T47D (cell line): ENCODE data around the gene LRRC56.

ENCODE experiments used
- DNase-seq, 2 experiments: peaks; one replicate each; pipeline versions ENCODE4 v3.0.0 to v3.0.0-alpha.2; 2011 to 2012; ENCODE audit warnings: low read depth in 1 of 2, low spot score in 1 of 2
- JUND ChIP-seq: IDR thresholded peaks from 2 replicates; pipeline ENCODE4 v1.6.1; 2012; ENCODE audit warnings: low read depth
- in situ Hi-C: cut with HindIII; loops from 2 replicates; pipeline ENCODE4 v1.10.0; 2016; ENCODE audit warnings: low sequenced_read_pairs, low pct_unique_long_range_greater_than_20kb

The LRRC56 gene

DNA sequence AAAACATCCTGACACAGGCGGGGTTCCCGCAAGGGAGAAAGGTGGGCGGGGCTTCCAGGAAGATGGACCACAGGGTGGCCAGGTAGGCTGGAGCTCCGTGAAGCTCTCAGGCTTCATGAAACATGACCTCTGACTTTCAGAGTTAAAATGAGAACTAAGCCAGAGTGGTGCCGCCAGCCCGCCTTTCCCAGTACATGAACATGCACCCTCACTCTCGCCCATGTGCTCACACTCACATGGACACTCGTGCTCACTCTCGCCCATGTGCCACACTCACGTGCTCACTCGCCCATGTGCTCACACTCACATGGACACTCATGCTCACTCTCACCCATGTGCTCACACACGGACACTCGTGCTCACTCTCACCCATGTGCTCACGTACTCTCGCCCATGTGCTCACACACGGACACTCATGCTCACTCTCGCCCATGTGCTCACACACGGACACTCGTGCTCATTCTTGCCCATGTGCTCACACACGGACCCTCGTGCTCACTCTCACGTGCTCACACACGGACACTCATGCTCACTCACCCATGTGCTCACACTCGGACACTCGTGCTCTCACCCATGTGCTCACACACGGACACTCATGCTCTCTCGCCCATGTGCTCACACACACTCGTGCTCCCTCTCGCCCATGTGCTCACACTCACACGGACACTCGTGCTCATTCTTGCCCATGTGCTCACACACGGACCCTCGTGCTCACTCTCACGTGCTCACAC lies 40.3 kb upstream of the LRRC56 start:
- TF ChIP-seq JUND: no peak
- DNase-seq: no peak
- in situ Hi-C loops: no loop called here

DNA sequence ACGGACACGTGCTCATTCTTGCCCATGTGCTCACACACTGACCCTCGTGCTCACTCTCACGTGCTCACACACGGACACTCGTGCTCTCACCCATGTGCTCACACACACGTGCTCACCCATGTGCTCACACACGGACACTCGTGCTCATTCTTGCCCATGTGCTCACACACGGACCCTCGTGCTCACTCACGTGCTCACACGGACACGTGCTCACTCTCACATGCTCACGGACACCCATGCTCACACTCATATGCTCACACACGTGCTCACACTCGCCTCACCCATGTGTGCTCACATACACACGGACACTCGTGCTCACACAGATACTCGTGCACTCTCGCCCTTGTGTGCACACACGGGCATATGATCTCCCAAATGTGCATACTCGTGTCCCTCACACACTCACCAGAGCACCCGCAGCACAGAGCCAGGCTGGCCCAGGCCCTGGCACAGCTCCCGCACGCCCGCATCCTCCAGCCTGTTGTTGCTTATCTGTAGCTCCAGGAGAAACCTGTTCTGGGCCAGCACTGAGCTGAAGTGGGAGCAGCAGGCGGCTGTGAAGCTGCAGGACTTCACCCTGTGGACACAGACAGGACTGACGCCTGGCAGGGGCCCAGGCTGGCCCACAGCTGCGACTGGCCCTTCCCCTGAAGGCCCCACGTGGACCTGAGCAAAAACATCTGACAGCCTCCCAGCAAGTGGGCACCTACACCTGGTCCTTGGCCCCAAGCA lies 39.6 kb upstream of the LRRC56 start:
- TF ChIP-seq JUND: no peak
- DNase-seq: no peak
- in situ Hi-C loops: no loop called here

DNA sequence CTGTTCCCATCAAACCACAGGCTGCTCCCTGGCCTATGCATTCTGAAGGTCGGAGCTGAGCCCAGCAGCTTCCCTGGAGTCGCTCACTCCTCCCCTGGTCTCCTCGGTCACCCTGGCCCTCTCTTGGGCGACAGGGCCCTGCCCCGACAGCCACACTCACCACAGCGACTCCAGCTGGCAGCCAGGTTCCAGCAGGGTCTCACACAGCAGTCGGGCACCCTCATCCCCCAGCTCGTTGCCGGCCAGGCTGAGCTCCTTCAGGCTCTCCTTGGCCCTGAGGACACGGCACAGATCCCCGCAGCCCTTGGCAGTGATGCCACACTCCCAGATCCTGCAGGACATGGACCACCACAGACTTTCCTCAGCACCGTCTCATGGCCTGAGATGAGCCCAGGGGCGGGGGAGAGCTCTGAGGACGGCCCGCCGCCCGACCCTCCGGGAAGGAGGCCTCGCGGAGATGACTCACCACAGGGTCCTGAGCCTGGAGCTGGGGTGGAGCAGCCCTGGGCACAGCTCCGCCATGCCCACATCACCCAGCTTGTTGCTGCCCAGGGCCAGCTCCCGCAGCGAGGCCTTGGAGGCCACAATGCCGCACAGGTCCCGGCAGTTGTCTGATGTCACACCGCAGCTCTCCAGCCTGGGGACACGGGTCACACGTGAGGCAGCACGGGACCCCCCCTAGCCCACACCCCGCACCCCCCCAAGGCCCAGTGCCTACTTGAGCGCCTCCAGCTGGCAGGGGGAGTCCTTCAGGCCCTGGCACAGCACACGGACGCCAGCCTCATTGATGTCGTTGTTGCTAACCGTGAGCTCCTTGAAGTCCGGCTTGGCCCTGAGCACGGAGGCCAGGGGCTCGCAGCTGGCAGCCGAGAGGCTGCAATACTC lies 38.8 kb upstream of the LRRC56 start:
- no peak for TF ChIP-seq JUND
- no peak for DNase-seq
- in situ Hi-C loops: no loop called here

DNA sequence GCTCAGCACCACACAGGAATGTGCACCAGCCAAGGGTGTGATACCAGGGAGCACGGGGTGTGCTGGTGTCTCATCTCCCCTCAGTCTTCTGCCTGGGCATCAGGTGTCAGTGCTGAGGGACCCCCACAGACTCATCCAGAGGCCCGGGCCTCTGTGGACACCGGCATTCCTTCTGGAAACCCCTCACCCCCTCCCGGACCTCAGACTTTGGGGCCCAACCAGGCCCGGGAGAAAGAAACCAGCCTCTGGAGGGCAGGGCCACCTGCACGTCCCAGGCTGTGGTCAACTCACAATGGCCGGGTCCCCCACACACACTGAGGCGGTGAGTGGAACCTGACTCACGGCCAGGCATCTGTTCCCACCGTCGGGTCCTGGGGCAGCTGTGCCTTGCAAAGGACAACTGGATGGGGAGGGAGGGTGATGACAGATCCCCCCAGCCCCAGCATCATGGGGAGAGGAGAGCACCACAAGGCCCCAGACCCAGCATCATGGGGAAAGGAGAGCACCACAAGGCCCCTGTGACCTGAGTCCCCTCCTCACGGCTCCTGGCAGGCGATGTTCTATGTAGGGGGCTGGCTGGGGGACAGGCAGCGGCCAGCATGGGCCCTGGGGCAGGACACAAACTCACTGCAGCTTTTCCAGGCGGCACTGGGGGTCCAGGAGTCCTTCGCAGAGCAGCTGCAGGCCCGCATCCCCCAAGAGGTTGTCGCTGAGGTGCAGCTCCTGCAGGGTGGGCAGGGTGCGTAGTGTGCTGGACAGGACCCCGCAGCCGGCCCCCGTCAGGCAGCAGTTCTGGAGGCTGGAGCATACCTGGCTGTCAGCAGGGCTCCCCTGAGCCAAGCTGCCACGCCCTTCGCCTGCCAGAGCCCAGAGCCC lies 37.9 kb upstream of the LRRC56 start:
- DNase-seq: no peak
- in situ Hi-C loops: no loop called here
- TF ChIP-seq JUND: no peak

DNA sequence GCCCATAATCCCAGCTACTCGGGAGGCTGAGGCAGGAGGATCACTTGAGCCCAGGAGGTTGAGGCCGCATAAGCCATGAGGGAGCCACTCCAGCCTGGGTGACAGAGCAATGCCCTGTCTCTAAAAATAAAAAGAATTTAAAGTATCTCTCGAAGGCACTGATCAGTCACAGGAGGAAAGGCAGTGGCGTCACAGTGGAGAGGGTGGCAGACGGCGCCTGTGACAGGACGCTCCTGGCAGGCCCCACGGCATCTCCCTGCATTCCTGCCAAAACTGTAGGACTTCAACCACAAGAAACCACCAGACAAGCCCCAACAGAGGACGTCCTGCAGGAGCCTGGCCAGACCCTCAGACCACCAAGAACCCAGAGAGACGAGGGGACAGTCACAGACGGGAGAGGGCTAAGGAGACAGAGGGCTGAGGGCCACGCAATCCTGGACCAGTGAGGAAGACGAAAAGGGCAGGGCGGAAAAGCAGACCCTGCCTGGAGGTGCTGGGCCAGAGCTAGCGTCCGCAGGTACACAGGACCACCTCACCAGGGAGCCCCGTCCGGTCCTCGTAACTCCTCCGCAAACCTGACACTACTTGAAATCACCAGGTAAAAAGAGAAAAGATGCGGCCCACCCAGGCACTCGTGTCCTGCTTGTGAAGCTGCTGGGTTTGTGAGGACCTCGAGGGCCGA lies 36.2 kb upstream of the LRRC56 start:
- no peak for DNase-seq
- in situ Hi-C loops: no loop called here
- no peak for TF ChIP-seq JUND

DNA sequence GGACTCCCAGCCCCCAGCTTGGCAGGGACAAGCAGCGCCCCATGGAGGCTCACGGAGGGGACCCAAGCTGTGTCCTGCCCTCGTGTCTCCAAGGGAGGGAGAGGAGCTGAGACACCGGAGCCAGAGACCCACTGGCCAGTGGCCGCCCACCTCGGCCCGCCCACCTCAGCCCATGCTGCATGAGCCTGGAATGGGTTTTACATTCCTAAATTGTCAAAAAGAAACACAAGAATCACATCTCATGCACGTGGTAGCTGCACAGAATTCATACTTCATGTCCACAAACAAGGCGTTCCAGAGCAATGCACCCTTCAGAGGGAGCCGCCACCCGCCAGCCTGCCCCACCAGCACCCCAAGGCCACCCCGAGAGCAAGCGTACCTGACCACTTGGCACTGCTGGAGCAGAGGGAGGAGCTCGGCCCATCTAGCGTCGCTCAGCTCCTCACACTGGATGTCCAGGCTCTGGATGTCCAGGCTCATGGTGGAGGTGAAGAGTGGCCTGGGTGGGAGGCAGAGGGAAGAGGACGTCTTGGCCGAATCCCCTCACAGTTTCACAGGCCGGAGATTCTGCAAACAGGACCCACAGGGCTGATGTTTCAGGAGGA lies 35.5 kb upstream of the LRRC56 start:
- no peak for DNase-seq
- in situ Hi-C loops: no loop called here
- no peak for TF ChIP-seq JUND

DNA sequence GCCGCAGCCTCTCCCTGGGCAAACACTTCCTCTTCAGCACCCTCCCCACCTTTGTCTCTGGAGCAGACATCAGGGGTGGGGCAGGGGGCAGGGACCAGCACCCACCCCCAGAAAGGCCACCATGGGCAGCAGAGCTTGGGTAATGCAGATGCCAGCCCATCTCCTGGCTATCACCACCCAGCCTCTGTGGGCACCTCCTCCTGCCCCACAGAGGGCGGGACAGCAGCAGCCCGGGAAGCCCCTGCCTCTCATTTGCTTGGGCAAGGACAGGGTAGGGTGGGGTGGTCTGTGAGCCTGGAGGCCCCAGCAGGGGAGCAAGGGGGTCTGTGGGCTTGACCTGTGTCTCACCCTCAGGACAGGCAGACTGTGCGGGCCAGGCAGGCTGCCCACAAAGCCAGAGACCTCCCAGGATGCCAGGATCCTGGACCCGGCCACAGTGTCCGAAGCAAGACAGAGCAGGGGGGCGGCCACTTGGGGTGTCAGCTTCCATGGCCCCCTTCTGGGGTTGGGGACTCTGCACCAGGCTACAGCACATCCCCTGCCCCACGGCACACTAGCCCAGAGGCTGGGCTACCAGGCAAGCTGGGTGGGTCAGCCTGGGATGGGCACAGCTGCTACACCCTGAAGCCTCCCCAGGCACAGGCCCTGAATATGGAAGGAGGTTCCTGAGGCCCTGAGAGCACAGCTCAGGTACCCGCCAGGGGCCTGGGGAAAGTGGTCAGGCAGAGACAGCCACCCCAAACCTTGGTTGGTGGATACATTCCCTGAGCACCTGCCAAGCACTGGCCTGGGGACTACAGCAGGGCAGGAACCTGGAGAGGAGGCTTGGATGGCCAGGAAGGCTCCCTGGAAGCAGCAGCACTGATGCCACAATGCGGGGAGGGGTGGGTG lies 34.8 kb upstream of the LRRC56 start:
- DNase-seq: no peak
- TF ChIP-seq JUND: no peak
- in situ Hi-C loops: no loop called here

DNA sequence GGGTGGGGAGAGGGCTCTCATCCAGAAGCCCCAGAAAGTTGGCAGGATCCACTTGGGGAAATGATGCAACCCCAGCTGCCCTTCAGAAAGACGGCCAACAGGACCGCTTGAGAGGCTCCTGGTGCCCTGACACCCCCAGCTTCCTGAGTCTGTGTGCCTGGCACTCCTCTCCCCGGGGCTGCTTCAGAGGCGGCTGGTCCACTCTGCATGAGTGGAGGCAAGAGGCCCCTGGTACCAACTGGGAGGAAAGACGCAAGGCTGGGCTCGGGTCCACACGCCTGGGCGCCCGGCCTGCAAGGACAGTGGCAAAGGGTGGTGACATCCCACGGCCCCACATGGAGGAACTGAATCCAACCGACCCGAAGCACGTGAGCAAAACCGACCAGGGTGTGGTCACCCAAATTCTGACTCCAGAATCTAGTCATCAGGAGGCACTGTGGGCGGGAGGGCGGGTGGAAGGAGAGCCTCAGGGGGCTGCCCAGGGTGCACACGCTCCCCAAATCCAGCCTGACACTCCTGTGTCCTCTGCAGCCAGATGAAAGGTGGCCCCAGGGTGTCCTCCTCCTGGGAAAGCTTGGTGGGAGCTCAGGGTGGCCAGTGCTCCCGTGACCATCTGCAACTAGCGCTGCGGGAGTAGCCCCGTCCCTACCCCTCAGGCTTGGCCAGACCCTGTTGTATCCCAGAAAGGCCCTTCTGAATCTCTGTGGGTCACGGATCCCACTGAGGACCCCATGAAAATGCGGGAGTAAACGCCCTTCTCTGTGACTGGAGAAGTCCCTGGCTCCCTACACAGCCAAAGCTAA lies 33.9 kb upstream of the LRRC56 start:
- in situ Hi-C loops: no loop called here
- no peak for DNase-seq
- no peak for TF ChIP-seq JUND

DNA sequence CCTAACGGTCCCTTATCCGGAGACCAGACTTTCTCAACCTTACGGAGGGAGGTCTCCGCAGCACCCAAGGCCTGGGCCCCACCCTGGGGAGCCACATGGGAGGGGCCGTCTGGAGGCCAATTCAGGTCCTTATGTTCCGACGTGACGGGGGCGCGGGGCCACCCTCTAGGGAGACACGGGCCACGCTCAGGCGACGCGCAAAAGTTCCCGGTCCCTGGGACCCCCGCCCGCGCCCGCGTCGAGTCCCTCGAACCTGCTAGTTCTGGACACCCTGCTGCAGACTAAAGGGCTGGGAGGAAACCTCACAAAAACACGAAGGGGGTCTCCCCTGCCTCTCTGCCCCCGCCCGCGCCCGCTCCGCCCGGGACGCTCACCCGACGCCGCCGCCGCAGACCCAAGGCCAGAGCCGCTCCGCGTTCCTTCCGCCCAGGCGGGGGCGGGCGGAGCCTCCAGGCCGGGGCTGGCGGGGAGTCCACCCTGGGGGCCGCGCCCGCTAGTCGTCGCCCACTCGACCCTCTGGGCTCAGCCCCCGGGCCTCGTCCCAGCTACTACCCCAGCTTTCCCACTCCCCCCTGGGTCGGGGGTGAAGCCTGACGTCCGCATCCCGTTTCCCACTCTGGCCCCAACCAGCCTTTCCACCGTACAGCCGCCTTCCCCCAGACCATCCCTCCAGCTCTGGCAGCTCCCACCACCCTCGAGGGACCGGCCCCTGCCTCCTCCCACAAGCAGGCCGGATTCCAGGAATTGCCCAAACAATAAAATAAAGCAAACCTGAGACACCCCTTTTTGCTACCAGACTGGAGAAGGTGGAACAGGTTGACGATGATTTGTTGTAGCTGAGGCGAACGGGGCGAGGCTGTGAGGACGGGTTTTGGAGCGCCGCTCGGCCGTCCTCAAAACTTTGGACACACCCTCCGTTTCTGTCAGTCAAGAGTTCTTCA lies 33.0 kb upstream of the LRRC56 start:
- no peak for DNase-seq
- in situ Hi-C loops: no loop called here
- no peak for TF ChIP-seq JUND
